AG20443 (cell line): ENCODE results near the gene HERPUD1.
A peak's percentile ranks its signal among the peaks of the same experiment; 100 is the strongest.
"Not testable (repeated sequence)": the region's sequence is repeated elsewhere in the genome, so short reads cannot be mapped to it uniquely, and the experiment has no call there.

Experiments used
- DNase-seq: peaks from one replicate; pipeline ENCODE4 v3.0.0; 2012; ENCODE audit warnings: low spot score, mixed read lengths

The HERPUD1 gene

GRCh38 chr16:56961851-56962281 is 29.9 kb downstream of the HERPUD1 start, which contains the start of gene CETP:
Gene CETP (plus strand): TSS chr16:56961950. CDS start chr16:56961980, 30 bp downstream.
- no peak for DNase-seq

- peak; percentile 61 for DNase-seq
Observed at GRCh38 chr16:56964243-56965148, 32.6 kb downstream of the HERPUD1 start.

- no peak for DNase-seq
Observed at GRCh38 chr16:56965149-56966092, 33.5 kb downstream of the HERPUD1 start.

- DNase-seq: no peak
Observed at GRCh38 chr16:56966093-56966475, 34.1 kb downstream of the HERPUD1 start.

- no peak for DNase-seq
Observed at GRCh38 chr16:56967733-56968132, 35.8 kb downstream of the HERPUD1 start.

- no peak for DNase-seq
Observed at GRCh38 chr16:56969769-56970168, 37.8 kb downstream of the HERPUD1 start.

DNA sequence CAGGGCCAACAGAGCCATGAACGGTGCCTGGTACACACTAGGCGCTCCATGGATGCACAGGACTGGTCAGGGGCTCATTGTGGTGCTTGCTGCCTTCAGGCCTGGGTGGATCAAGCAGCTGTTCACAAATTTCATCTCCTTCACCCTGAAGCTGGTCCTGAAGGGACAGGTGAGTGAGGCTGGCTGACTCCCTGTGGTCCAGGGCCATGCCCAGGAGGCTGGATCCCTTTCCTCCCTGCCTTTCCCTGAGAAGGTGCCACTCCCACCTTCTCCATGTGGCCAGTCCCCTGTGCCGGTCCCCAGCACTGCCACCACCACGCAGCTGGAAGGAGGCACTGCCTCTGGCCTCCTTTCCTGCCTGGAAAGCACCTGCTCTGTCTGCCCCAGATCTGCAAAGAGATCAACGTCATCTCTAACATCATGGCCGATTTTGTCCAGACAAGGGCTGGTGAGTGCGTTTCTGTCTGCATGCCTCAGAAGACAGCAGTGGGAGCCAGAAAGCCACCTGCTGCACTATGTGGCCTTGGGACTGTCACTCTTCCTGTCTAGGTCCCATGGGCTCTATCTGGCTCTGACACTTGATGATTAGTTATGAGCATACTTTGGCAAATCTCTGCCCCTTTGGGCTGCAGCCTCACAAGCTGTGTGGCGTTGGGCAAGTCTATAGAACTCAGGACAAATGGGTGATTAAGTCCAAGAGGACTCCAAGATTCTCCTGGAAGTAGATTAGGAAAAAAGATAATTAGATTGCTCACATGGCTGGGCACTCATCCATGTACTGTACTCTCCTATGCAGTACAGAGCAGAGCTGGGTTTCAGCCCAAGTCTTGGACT is 39.2 kb downstream of the HERPUD1 start:
- DNase-seq: no peak

GRCh38 chr16:56971768-56972043 is 39.8 kb downstream of the HERPUD1 start:
- no peak for DNase-seq

DNA sequence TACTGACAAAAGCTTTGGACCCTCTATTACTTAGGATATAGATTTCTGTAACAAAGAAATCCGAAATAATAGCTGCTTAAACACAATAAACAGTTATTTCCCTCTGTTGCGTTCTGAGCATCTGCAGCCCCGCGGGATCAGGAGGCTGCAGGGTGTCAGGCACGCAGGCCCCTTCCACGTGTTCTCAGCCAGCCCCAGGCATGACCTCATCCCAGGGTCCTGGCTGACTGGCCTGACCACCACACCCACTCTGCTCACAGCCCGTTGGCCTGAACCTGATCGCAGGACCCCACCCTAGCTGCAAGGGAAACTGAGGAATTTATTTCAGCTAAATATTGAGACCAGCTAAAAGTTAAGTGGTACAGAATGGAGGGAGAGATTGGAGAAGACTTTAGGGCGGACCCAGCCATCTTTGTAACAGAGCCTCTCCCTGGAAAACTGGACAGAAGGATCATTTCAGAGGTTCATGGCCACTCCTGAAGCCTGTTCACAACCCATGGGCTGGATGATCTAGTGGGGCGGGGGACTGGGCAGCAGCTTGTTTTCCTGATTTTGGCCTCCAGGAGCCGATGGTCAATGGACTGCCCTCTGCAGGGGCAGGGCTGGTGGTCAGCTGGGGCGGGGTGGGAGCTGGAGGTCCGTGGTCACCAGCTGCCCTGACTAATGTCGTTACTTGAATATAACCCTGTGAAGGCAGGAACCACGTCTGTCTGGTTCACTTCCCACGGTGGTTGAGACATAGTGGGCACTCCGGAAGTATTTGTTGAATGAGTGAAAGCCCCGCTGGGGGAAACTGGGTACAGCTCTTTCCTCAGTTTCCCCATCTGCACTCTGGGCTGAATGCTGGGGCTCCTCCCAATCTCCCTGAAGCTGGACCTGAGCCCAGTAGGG is 40.7 kb downstream of the HERPUD1 start:
- DNase-seq: no peak

GRCh38 chr16:56973294-56973689 is 41.4 kb downstream of the HERPUD1 start:
- no peak for DNase-seq

DNA sequence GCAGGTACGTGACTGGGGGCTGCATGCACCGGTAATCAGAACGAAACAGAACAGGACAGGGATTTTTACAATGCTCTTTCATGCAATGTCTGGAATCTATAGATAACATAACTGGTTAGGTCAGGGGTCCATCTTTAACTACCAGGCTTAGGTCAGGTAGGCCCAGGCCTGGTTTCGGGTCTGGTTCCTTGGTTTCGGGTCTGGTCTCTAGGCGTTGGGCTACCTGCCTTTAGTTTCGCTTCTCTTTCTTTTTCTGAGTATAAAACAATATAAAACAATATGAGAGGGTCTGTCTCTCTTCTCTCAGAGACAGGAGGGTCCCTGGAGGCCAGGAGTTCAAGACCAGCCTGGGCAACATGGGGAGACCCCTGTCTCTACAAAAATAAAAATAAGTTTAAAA is 42.0 kb downstream of the HERPUD1 start:
- DNase-seq: not testable (repeated sequence)

GRCh38 chr16:56974549-56975300 is 42.8 kb downstream of the HERPUD1 start:
- DNase-seq: no peak

GRCh38 chr16:56975714-56976113 is 43.8 kb downstream of the HERPUD1 start:
- no peak for DNase-seq

DNA sequence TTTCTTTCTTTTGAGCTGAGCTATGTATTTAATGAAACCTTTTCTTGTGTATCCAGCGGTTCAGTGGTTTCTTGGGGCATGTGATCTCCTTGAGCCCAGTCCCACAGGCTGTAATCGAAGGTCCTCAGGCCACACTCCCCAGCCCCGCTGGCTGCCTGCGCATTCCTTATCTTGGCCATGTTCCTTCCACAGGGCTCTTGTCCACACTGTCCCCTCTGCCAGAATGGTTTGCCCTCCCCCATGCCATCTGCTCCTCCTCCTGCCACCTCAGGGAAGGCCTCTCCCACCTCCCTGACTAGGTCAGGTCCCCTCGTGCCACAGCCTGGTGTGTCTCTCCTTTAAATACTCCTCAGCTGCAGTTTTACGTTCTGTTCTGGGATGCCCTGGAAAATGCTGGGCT is 45.3 kb downstream of the HERPUD1 start:
- DNase-seq: no peak

DNA sequence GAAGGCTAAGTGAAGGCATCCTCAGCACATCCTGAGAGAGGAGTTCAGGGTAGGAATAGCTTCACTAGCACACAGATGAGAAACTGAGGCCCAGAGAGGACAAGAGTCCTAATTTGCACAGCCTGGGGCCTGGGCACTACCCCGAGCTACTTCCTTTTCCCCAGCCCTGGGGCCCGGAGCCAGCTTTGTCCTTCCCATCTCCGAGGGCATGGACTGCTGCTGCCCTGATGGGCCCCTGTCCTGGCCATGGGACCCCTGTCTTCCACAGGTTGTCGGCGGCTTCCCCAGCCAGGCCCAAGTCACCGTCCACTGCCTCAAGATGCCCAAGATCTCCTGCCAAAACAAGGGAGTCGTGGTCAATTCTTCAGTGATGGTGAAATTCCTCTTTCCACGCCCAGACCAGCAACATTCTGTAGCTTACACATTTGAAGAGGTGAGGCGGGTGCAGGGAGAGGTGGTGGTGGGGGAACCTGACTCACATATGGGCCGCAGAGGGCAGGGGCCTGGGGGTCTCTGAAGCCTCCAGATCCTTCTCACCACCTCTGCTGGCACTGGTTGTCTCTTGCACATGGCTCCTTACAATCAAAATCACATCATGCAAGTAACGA is 46.0 kb downstream of the HERPUD1 start:
- DNase-seq: no peak

GRCh38 chr16:56980201-56980535 is 48.2 kb downstream of the HERPUD1 start:
- DNase-seq: no peak

DNA sequence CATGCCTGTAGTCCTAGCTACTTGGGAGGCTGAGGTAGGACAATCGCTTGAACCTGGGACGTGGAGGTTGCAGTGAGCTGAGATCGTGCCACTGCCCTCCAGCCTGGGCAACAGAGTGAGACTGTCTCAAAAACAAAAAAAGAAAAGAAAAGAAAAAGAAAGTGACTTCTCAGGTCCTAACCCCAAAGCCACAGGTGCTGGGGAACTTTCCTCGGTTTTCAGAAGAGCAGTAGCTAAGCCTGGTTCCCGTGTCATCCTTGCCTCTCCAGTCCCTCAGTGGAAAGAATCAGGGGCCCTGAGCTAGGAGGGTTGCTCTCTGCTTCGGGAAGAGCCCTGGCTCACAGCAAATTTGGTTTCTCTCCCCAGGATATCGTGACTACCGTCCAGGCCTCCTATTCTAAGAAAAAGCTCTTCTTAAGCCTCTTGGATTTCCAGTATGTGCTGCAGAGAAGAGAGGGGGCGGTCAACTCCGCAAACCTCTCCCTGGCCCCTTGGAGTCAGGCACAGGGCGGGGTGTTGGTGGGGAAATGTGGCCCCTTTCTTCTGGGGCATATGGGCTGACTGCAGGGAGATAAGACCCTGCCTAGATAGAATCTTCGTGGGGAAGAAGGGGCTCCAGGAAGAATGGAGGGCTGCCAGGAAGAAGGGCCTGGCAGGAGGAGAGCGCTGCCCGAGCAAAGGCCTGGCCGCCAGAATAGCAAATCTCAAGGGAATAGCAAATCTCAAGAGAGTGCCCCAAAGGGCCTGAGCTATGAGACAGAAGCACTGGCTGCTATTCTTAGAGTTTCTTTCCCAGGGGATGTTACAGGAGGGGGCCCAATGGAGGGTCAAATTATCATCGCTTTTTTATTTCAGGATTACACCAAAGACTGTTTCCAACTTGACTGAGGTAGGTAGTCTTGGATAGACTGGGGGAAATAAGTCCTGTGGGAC is 49.1 kb downstream of the HERPUD1 start:
- no peak for DNase-seq

GRCh38 chr16:56981729-56982271 is 49.9 kb downstream of the HERPUD1 start:
- DNase-seq: no peak
